GM21390 (cell line): Measurements from ENCODE around the gene PEX11G.

Experiments
- ATAC-seq: cut with Tn5 transposase; IDR thresholded peaks from one replicate; pipeline ENCODE4 v1.9.1; 2021; ENCODE audit not compliant: unreplicated experiment

Gene PEX11G

GRCh38 chr19:7522072-7522922, 33.5 kb upstream of the PEX11G start, which contains the start of gene MCOLN1:
MCOLN1 (plus strand) TSS chr19:7522624; CDS start chr19:7522751, 127 bp downstream.
- ATAC-seq = peak; percentile 65

GRCh38 chr19:7521551-7522071, 32.8 kb upstream of the PEX11G start:
- no peak for ATAC-seq

- no peak for ATAC-seq
These were observed 31.6 kb upstream of the PEX11G start for GRCh38 chr19:7520131-7521051.

- no peak for ATAC-seq
These were observed 30.7 kb upstream of the PEX11G start for GRCh38 chr19:7519361-7520130.

- no peak for ATAC-seq
These were observed 28.0 kb upstream of the PEX11G start for GRCh38 chr19:7516878-7517277.

GRCh38 chr19:7516333-7516732, 27.5 kb upstream of the PEX11G start:
- no peak for ATAC-seq

- no peak for ATAC-seq
These were observed 26.9 kb upstream of the PEX11G start, which contains the start of gene ZNF358 for GRCh38 chr19:7515645-7516151. ZNF358 (plus strand) TSS chr19:7516103; CDS start chr19:7519243, 3,140 bp downstream.

GRCh38 chr19:7515110-7515644, 26.3 kb upstream of the PEX11G start:
- no peak for ATAC-seq

- no peak for ATAC-seq
These were observed 25.2 kb upstream of the PEX11G start for GRCh38 chr19:7513809-7514642.

GRCh38 chr19:7512400-7512851, 23.6 kb upstream of the PEX11G start:
- no peak for ATAC-seq

GRCh38 chr19:7509625-7510024, 20.8 kb upstream of the PEX11G start:
- ATAC-seq = no peak

- ATAC-seq = no peak
These were observed 19.0 kb upstream of the PEX11G start for GRCh38 chr19:7507884-7508283.

- ATAC-seq = no peak
These were observed 17.8 kb upstream of the PEX11G start for GRCh38 chr19:7506385-7507328.

- no peak for ATAC-seq
These were observed 17.0 kb upstream of the PEX11G start for GRCh38 chr19:7505682-7506384.

- ATAC-seq = no peak
These were observed 16.4 kb upstream of the PEX11G start for GRCh38 chr19:7505288-7505681.

- no peak for ATAC-seq
These were observed 15.8 kb upstream of the PEX11G start for GRCh38 chr19:7504684-7505083.

- ATAC-seq = no peak
These were observed 13.7 kb upstream of the PEX11G start for GRCh38 chr19:7502552-7502951.
